Glutamatergic neuron (in vitro differentiated cells): ENCODE measurements around the gene KCNJ14. TPM values are rescaled to one million over a fixed set of nuclear protein-coding genes. Genes with fewer than 3 reads are reported as not detected.

ENCODE experiments used
- DNase-seq: peaks from one replicate; pipeline ENCODE4 v3.0.0; 2022
- H3K27ac Mint-ChIP-seq: one replicate; pipeline ENCODE4 v1.8.0; 2020; ENCODE audit warnings: mild to moderate bottlenecking, mixed read lengths, inconsistent platforms; ENCODE audit not compliant: unreplicated experiment
- H3K27me3 Mint-ChIP-seq: one replicate; pipeline ENCODE4 v1.8.0; 2020; ENCODE audit warnings: mild to moderate bottlenecking, moderate library complexity, mixed read lengths, inconsistent platforms; ENCODE audit not compliant: unreplicated experiment
- H3K36me3 Mint-ChIP-seq: one replicate; pipeline ENCODE4 v1.8.0; 2020; ENCODE audit warnings: mild to moderate bottlenecking, mixed read lengths, inconsistent platforms; ENCODE audit not compliant: unreplicated experiment
- H3K4me1 Mint-ChIP-seq: one replicate; pipeline ENCODE4 v1.8.0; 2020; ENCODE audit warnings: mild to moderate bottlenecking, low read depth, mixed read lengths, inconsistent platforms; ENCODE audit not compliant: unreplicated experiment
- H3K4me3 Mint-ChIP-seq: one replicate; pipeline ENCODE4 v1.8.0; 2020; ENCODE audit warnings: mild to moderate bottlenecking, mixed read lengths, inconsistent platforms; ENCODE audit not compliant: unreplicated experiment
- H3K9me3 Mint-ChIP-seq: one replicate; pipeline ENCODE4 v1.8.0; 2020; ENCODE audit warnings: mild to moderate bottlenecking, moderate library complexity, mixed read lengths, inconsistent platforms; ENCODE audit not compliant: unreplicated experiment
- CTCF ChIP-seq: fragments of 200-600 bp; sonication (generic); IDR thresholded peaks from one replicate; pipeline ENCODE4 v1.5.0; 2021; ENCODE audit not compliant: partially characterized antibody, unreplicated experiment
- total RNA-seq: library from RNA; stranded (reverse); fragmentation: NEBNext Ultra II Directional; extraction: Animal tissue kit (Norgen Biotek cat#: 25700); gene quantifications from one replicate; pipeline ENCODE4 v1.2.1, GENCODE V29; 2021; ENCODE audit not compliant: unreplicated experiment

KCNJ14 gene
- total RNA-seq, 1 donor from 2014 or later: 1.0 TPM

- Mint-ChIP-seq H3K27me3 (peaks cover 4% of the 10 kb centered on the region), H3K36me3 (no peaks in the 10 kb centered on the region), H3K4me1 (peaks cover 7% of the 10 kb centered on the region), H3K27ac (no peak overlapping the region), H3K9me3 (peaks cover 4% of the 10 kb centered on the region), H3K4me3 (peak overlapping the region; percentile 95)
- peak; percentile 55 for DNase-seq
- no peak for TF ChIP-seq CTCF
These were observed 56.0 kb downstream of the KCNJ14 start for GRCh38 chr19:48511321-48511731.

GRCh38 chr19:48511800-48512503 is 56.6 kb downstream of the KCNJ14 start, which contains the start of gene LMTK3:
Gene LMTK3, minus strand, starts transcription at chr19:48511835. Its CDS starts 259 bp downstream, at chr19:48511576.
- Mint-ChIP-seq H3K4me3 (peak within 1 kb of the TSS; percentile 95), H3K9me3 (peaks cover 4% of the 10 kb centered on the region), H3K27ac (peak within 1 kb of the TSS; percentile 62), H3K36me3 (no peaks in the 10 kb centered on the region), H3K4me1 (peaks cover 7% of the 10 kb centered on the region), H3K27me3 (peaks cover 4% of the 10 kb centered on the region)
- peak; percentile 85 for DNase-seq
- TF ChIP-seq CTCF: no peak

- no peak overlapping the region for H3K4me3 Mint-ChIP-seq
- peaks cover 4% of the 10 kb centered on the region for H3K9me3 Mint-ChIP-seq
- peaks cover 8% of the 10 kb centered on the region for H3K27me3 Mint-ChIP-seq
- H3K27ac Mint-ChIP-seq: no peak overlapping the region
- no peak for DNase-seq
- no peak for TF ChIP-seq CTCF
- no peaks in the 10 kb centered on the region for H3K36me3 Mint-ChIP-seq
- peaks cover 7% of the 10 kb centered on the region for H3K4me1 Mint-ChIP-seq
These were observed 57.3 kb downstream of the KCNJ14 start for GRCh38 chr19:48512504-48513288.

- Mint-ChIP-seq H3K4me1 (peaks cover 7% of the 10 kb centered on the region), H3K27me3 (peaks cover 8% of the 10 kb centered on the region), H3K36me3 (no peaks in the 10 kb centered on the region)
These were observed 58.1 kb downstream of the KCNJ14 start for GRCh38 chr19:48513289-48514122.

More at GRCh38 chr19:48513289-48514122, 58.1 kb downstream of the KCNJ14 start:
- Mint-ChIP-seq H3K27ac (peak overlapping the region; percentile 72), H3K4me3 (no peak overlapping the region), H3K9me3 (peaks cover 4% of the 10 kb centered on the region)
- DNase-seq: peak; percentile 80
- no peak for TF ChIP-seq CTCF
